ENCODE data around the gene VEGFD. TPM values are rescaled to one million over a fixed set of nuclear protein-coding genes. Genes with fewer than 3 reads are reported as not detected.

VEGFD gene
- total RNA-seq, 2 donors from 2014 or later = 1.2 to 2.5 TPM

DNA sequence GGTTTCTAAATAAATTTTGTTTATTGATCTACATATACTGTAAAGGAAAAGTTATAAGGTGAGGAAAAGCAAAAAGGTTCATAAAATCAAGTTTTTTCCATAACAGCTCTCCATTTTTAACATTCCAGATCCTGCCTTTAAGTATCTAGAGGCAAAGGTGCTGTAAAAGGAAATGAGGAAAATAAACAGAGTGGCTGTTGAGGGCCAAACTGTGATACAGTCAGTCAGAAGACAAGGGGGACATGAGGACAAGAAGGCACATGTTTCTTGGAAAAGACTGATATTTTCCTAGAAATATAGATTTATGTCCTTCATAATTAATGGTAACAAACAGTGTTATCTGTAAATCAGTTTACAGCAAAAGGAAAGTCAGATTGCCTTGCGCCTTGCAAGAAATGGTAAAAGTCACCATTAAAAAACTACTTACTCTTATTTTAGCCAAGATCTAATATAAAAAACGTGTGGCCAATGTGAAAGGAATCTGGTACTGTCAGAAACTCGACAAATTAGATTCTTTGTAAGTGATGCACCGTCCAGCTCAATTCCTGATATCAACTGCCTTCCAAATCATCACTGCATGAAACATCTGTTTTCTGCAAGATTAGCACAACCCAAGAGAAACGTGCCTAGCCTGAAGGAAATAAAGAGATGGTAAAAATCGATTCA is 34.0 kb upstream of the VEGFD start:
- TF ChIP-seq, protein P1, sequence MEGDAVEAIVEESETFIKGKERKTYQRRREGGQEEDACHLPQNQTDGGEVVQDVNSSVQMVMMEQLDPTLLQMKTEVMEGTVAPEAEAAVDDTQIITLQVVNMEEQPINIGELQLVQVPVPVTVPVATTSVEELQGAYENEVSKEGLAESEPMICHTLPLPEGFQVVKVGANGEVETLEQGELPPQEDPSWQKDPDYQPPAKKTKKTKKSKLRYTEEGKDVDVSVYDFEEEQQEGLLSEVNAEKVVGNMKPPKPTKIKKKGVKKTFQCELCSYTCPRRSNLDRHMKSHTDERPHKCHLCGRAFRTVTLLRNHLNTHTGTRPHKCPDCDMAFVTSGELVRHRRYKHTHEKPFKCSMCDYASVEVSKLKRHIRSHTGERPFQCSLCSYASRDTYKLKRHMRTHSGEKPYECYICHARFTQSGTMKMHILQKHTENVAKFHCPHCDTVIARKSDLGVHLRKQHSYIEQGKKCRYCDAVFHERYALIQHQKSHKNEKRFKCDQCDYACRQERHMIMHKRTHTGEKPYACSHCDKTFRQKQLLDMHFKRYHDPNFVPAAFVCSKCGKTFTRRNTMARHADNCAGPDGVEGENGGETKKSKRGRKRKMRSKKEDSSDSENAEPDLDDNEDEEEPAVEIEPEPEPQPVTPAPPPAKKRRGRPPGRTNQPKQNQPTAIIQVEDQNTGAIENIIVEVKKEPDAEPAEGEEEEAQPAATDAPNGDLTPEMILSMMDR (IDR thresholded peaks at IDR 0.05) = no peak
- no peaks in the 10 kb centered on the region for H3K36me3 ChIP-seq
- intact Hi-C loops (cut with DNase I) = no loop called here
- H3K27ac ChIP-seq = no peak overlapping the region
- no peak overlapping the region for H3K9ac ChIP-seq (ENCODE audit: low read depth in 2 of 2, low read length in 2 of 2)
- H3K4me3 ChIP-seq = no peak overlapping the region
- no peaks in the 10 kb centered on the region for H3K9me3 ChIP-seq
- peaks cover 4% of the 10 kb centered on the region for H3K27me3 ChIP-seq
- no peaks in the 10 kb centered on the region for H3K4me1 ChIP-seq
- DNase-seq = no peak

- no peak for DNase-seq
- TF ChIP-seq, protein P1 (IDR thresholded peaks at IDR 0.05) = no peak
- intact Hi-C loops (cut with DNase I) = no loop called here
- Histone ChIP-seq H3K9me3 (no peaks in the 10 kb centered on the region), H3K27ac (no peak overlapping the region), H3K4me1 (no peaks in the 10 kb centered on the region), H3K36me3 (no peaks in the 10 kb centered on the region), H3K9ac (ENCODE audit: low read depth in 2 of 2, low read length in 2 of 2) (no peak overlapping the region), H3K4me3 (no peak overlapping the region), H3K27me3 (peaks cover 4% of the 10 kb centered on the region)
Measured at GRCh38 chrX:15416133-15416993, 32.1 kb upstream of the VEGFD start.

DNA sequence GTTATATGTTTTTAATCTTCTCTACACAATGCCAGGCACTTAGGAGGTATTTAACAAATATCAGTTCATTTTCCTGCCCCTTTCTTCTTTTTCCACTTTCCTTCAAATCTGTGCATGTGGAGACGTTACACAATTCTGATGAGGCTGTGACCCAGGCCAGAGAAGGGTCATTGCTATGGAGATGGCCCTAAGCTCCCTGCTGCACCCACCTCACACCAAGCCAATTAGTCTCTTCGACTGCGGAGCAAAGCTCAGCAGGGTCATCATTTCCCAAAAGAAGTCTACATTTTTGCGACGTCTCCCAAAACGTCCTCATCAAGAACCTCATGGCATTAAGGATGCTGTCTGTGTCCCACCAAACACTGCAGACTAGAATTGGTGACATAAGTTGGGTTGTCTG is 28.9 kb upstream of the VEGFD start:
- no peak overlapping the region for H3K4me3 ChIP-seq
- H3K27ac ChIP-seq = no peak overlapping the region
- intact Hi-C loops (cut with DNase I) = no loop called here
- H3K27me3 ChIP-seq = no peaks in the 10 kb centered on the region
- TF ChIP-seq, protein P1 (IDR thresholded peaks at IDR 0.05) = no peak
- H3K36me3 ChIP-seq = no peaks in the 10 kb centered on the region
- H3K9me3 ChIP-seq = no peaks in the 10 kb centered on the region
- no peaks in the 10 kb centered on the region for H3K4me1 ChIP-seq
- no peak overlapping the region for H3K9ac ChIP-seq (ENCODE audit: low read depth in 2 of 2, low read length in 2 of 2)
- no peak for DNase-seq

DNA sequence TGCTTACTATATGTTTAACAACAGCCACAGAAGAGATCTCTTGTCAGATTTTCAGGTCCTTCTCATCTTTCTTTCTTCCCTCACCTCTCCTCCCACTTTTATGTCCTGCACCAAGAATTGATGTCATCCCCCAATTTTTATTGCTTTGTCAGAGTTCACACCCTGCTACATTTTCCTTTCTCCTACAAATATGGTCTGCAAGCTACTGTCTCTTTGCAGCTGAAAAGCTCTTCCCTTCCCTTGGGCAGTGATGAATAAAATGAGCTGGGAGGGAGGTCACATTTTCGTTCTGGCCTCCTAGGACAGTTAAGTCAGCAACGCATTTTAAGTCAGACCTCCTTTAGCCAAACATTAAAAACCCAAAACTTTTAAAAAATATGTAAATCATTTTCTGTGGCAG is 26.7 kb upstream of the VEGFD start:
- TF ChIP-seq, protein P1 (IDR thresholded peaks at IDR 0.05) = no peak
- intact Hi-C loops (cut with DNase I) = no loop called here

GRCh38 chrX:15410430-15410829 is 26.2 kb upstream of the VEGFD start:
- TF ChIP-seq, protein P1 (IDR thresholded peaks at IDR 0.05) = no peak
- no peak overlapping the region for H3K4me3 ChIP-seq
- no peaks in the 10 kb centered on the region for H3K4me1 ChIP-seq
- H3K9ac ChIP-seq (ENCODE audit: low read depth in 2 of 2, low read length in 2 of 2) = no peak overlapping the region
- intact Hi-C loops (cut with DNase I) = no loop called here
- H3K27me3 ChIP-seq = no peaks in the 10 kb centered on the region
- no peaks in the 10 kb centered on the region for H3K9me3 ChIP-seq
- no peak overlapping the region for H3K27ac ChIP-seq
- no peak for DNase-seq
- H3K36me3 ChIP-seq = no peaks in the 10 kb centered on the region

More for the DNA sequence above, 26.7 kb upstream of the VEGFD start:
- H3K27me3 ChIP-seq = no peaks in the 10 kb centered on the region
- H3K4me1 ChIP-seq = no peaks in the 10 kb centered on the region
- no peak overlapping the region for H3K9ac ChIP-seq (ENCODE audit: low read depth in 2 of 2, low read length in 2 of 2)
- no peaks in the 10 kb centered on the region for H3K9me3 ChIP-seq
- no peak overlapping the region for H3K4me3 ChIP-seq
- no peak overlapping the region for H3K27ac ChIP-seq
- DNase-seq = no peak
- H3K36me3 ChIP-seq = no peaks in the 10 kb centered on the region

Data from colonic mucosa (tissue), 4 donors.